Activated naive CD4-positive, alpha-beta T cell treated with anti-CD3 and anti-CD28 coated beads for 36 hours (primary cell): ENCODE results near the gene CACNA1F. TPM values are rescaled to one million over a fixed set of nuclear protein-coding genes. Genes with fewer than 3 reads are reported as not detected.
A peak's percentile ranks its signal among the peaks of the same experiment; 100 is the strongest.

Source experiments
- CTCF ChIA-PET: fragments of 350-600 bp; sonication (Branson Sonifier 250); formaldehyde crosslinking; loops from one replicate; lab custom pipeline; 2021; ENCODE audit warnings: antibody characterized with exemption; lab: Charles Lee
- DNase-seq: peaks from one replicate; pipeline ENCODE4 v3.0.0-alpha.2; 2020
- H3K27ac Mint-ChIP-seq: one replicate; pipeline ENCODE4 v1.8.0; 2021; ENCODE audit warnings: mild to moderate bottlenecking, mixed read lengths
- H3K27me3 Mint-ChIP-seq: one replicate; pipeline ENCODE4 v1.8.0; 2021; ENCODE audit warnings: low read depth, mixed read lengths
- H3K36me3 Mint-ChIP-seq: one replicate; pipeline ENCODE4 v1.8.0; 2021; ENCODE audit warnings: low read depth, mixed read lengths
- H3K4me1 Mint-ChIP-seq: one replicate; pipeline ENCODE4 v1.8.0; 2021; ENCODE audit warnings: low read depth, mixed read lengths
- H3K4me3 Mint-ChIP-seq: one replicate; pipeline ENCODE4 v1.8.0; 2021; ENCODE audit warnings: mild to moderate bottlenecking, moderate library complexity, mixed read lengths
- H3K9me3 Mint-ChIP-seq: one replicate; pipeline ENCODE4 v1.8.0; 2021; ENCODE audit warnings: mixed read lengths
- intact Hi-C: fragments of 100-400 bp; cut with micrococcal nuclease; formaldehyde crosslinking; loops from one replicate; pipeline ENCODE4 v1.15.1; 2023
- total RNA-seq, 2 experiments: library from RNA; stranded (reverse); gene quantifications; one replicate each; pipeline ENCODE4 v1.2.3, GENCODE V29; 2021

CACNA1F gene
- total RNA-seq, 2 experiments from 2014 or later = 0.62 to 1.0 TPM

- intact Hi-C loops = no loop called here
- no peak for DNase-seq
- Mint-ChIP-seq H3K4me3 (no peak overlapping the region), H3K9me3 (no peaks in the 10 kb centered on the region), H3K27ac (no peak overlapping the region), H3K36me3 (no peaks in the 10 kb centered on the region), H3K27me3 (no peaks in the 10 kb centered on the region), H3K4me1 (peaks cover 12% of the 10 kb centered on the region)
- CTCF ChIA-PET = no interaction called here
Measured at GRCh38 chrX:49203536-49203935, 29.6 kb downstream of the CACNA1F start.

GRCh38 chrX:49202022-49202421 is 31.1 kb downstream of the CACNA1F start:
- Mint-ChIP-seq H3K27me3 (no peaks in the 10 kb centered on the region), H3K9me3 (no peaks in the 10 kb centered on the region), H3K4me1 (peaks cover 19% of the 10 kb centered on the region), H3K4me3 (no peak overlapping the region), H3K27ac (no peak overlapping the region), H3K36me3 (no peaks in the 10 kb centered on the region)
- no peak for DNase-seq
- intact Hi-C loops = no loop called here
- CTCF ChIA-PET = no interaction called here

GRCh38 chrX:49199906-49200771 is 33.0 kb downstream of the CACNA1F start, which contains the start of gene SYP:
TSS of gene SYP (minus strand) at chrX:49200193. CDS start at chrX:49200186, 7 bp downstream.
- Mint-ChIP-seq H3K9me3 (no peaks in the 10 kb centered on the region), H3K36me3 (no peaks in the 10 kb centered on the region), H3K4me1 (peaks cover 19% of the 10 kb centered on the region), H3K27me3 (no peaks in the 10 kb centered on the region), H3K4me3 (peak within 1 kb of the TSS; percentile 64), H3K27ac (peak within 1 kb of the TSS; percentile 63)
- CTCF ChIA-PET = no interaction called here
- intact Hi-C loops = loop anchor here (1.0 to 10.0 kb wide), 5 partner anchors 9 to 645 kb away; partner anchors contain the start of gene PPP1R3F
- peak; percentile 91 for DNase-seq

GRCh38 chrX:49199315-49199595 is 33.9 kb downstream of the CACNA1F start:
- intact Hi-C loops = loop anchor here (10.0 kb wide), 1 partner anchor 646 kb away; no protein-coding TSS in a partner anchor
- Mint-ChIP-seq H3K4me1 (peaks cover 19% of the 10 kb centered on the region), H3K27ac (no peak overlapping the region), H3K36me3 (no peaks in the 10 kb centered on the region), H3K27me3 (no peaks in the 10 kb centered on the region), H3K9me3 (no peaks in the 10 kb centered on the region), H3K4me3 (peak overlapping the region; percentile 42)
- CTCF ChIA-PET = no interaction called here
- DNase-seq = no peak

- no peaks in the 10 kb centered on the region for H3K9me3 Mint-ChIP-seq
- intact Hi-C loops = loop anchor here (10.0 kb wide), 1 partner anchor 646 kb away; no protein-coding TSS in a partner anchor
- H3K27ac Mint-ChIP-seq = no peak overlapping the region
Measured at GRCh38 chrX:49198540-49199314, 34.4 kb downstream of the CACNA1F start.

GRCh38 chrX:49197543-49198087 is 35.5 kb downstream of the CACNA1F start:
- no peaks in the 10 kb centered on the region for H3K9me3 Mint-ChIP-seq
- no peak overlapping the region for H3K27ac Mint-ChIP-seq
- H3K27me3 Mint-ChIP-seq = no peaks in the 10 kb centered on the region
- no peak overlapping the region for H3K4me3 Mint-ChIP-seq
- CTCF ChIA-PET = no interaction called here
- intact Hi-C loops = loop anchor here (10.0 kb wide), 1 partner anchor 647 kb away; no protein-coding TSS in a partner anchor
- peaks cover 32% of the 10 kb centered on the region for H3K4me1 Mint-ChIP-seq
- no peaks in the 10 kb centered on the region for H3K36me3 Mint-ChIP-seq
- no peak for DNase-seq

More at GRCh38 chrX:49198540-49199314, 34.4 kb downstream of the CACNA1F start:
- Mint-ChIP-seq H3K4me3 (peak overlapping the region; percentile 42), H3K36me3 (no peaks in the 10 kb centered on the region), H3K27me3 (no peaks in the 10 kb centered on the region), H3K4me1 (peaks cover 22% of the 10 kb centered on the region)
- CTCF ChIA-PET = no interaction called here
- DNase-seq = no peak

- no peak overlapping the region for H3K4me3 Mint-ChIP-seq
- CTCF ChIA-PET = interaction anchor here (0.6 to 1.9 kb wide), 8 partner anchors 13 to 70 kb away, joined by 3 to 5 read pairs (median 4); partner anchors contain the start of genes CACNA1F and FOXP3
- peaks cover 32% of the 10 kb centered on the region for H3K4me1 Mint-ChIP-seq
- intact Hi-C loops = loop anchor here (2.0 to 10.0 kb wide), 2 partner anchors 41 to 651 kb away; partner anchors contain the start of gene CCDC22
- peak; percentile 34 for DNase-seq
- peak overlapping the region; percentile 46 for H3K27ac Mint-ChIP-seq
- H3K27me3 Mint-ChIP-seq = no peaks in the 10 kb centered on the region
- no peaks in the 10 kb centered on the region for H3K36me3 Mint-ChIP-seq
- no peaks in the 10 kb centered on the region for H3K9me3 Mint-ChIP-seq
Measured at GRCh38 chrX:49193542-49193964, 39.6 kb downstream of the CACNA1F start.

- Mint-ChIP-seq H3K36me3 (no peaks in the 10 kb centered on the region), H3K4me1 (peaks cover 25% of the 10 kb centered on the region), H3K9me3 (no peaks in the 10 kb centered on the region), H3K27ac (peak overlapping the region; percentile 81), H3K4me3 (no peak overlapping the region), H3K27me3 (no peaks in the 10 kb centered on the region)
- CTCF ChIA-PET = interaction anchor here (0.7 to 1.9 kb wide), 19 partner anchors 8 to 98 kb away, joined by 3 to 6 read pairs (median 4); partner anchors contain the start of genes CACNA1F, FOXP3 and PPP1R3F
- intact Hi-C loops = loop anchor here (2.0 to 10.0 kb wide), 2 partner anchors 42 to 652 kb away; partner anchors contain the start of gene CCDC22
- DNase-seq = peak; percentile 66
Measured at GRCh38 chrX:49192722-49193328, 40.3 kb downstream of the CACNA1F start.

GRCh38 chrX:49191574-49192011 is 41.5 kb downstream of the CACNA1F start:
- DNase-seq = peak; percentile 49
- CTCF ChIA-PET = interaction anchor here (0.9 to 1.9 kb wide), 7 partner anchors 22 to 114 kb away, joined by 3 to 6 read pairs (median 4); partner anchors contain the start of gene FOXP3
- intact Hi-C loops = loop anchor here (1.0 to 10.0 kb wide), 8 partner anchors 9 to 653 kb away; partner anchors contain the start of genes CCDC22, GPKOW, PPP1R3F and SYP
- H3K27me3 Mint-ChIP-seq = no peaks in the 10 kb centered on the region
- peak overlapping the region; percentile 94 for H3K27ac Mint-ChIP-seq
- peaks cover 25% of the 10 kb centered on the region for H3K4me1 Mint-ChIP-seq
- H3K36me3 Mint-ChIP-seq = no peaks in the 10 kb centered on the region
- no peaks in the 10 kb centered on the region for H3K9me3 Mint-ChIP-seq
- H3K4me3 Mint-ChIP-seq = peak overlapping the region; percentile 97

- intact Hi-C loops = loop anchor here (1.0 to 10.0 kb wide), 7 partner anchors 9 to 654 kb away; partner anchors contain the start of genes GPKOW, PPP1R3F, SYP and TFE3
- peak; percentile 89 for DNase-seq
- peak overlapping the region; percentile 94 for H3K27ac Mint-ChIP-seq
- peaks cover 25% of the 10 kb centered on the region for H3K4me1 Mint-ChIP-seq
- H3K4me3 Mint-ChIP-seq = peak overlapping the region; percentile 97
- no peaks in the 10 kb centered on the region for H3K36me3 Mint-ChIP-seq
- no peaks in the 10 kb centered on the region for H3K9me3 Mint-ChIP-seq
- CTCF ChIA-PET = interaction anchor here (0.9 to 1.3 kb wide), 3 partner anchors 25 to 113 kb away, joined by 3 to 6 read pairs (median 3); no protein-coding TSS in a partner anchor
- H3K27me3 Mint-ChIP-seq = no peaks in the 10 kb centered on the region
Measured at GRCh38 chrX:49190821-49191573, 42.1 kb downstream of the CACNA1F start.
